SK-N-SH (cell line): Measurements from ENCODE around the gene ACOT12. TPM values are rescaled to one million over a fixed set of nuclear protein-coding genes. Genes with fewer than 3 reads are reported as not detected.

Experiments
- CTCF ChIA-PET: fragments of 300-600, 350-600 bp; formaldehyde crosslinking; extraction: SDS; loops from one replicate; lab custom pipeline; 2021; lab: Yijun Ruan, JAX
- POLR2A ChIA-PET: fragments of 350-600 bp; sonication (Branson Sonifier 250); formaldehyde crosslinking; extraction: SDS; loops from one replicate; lab custom pipeline; 2020; ENCODE audit warnings: antibody characterized with exemption, inconsistent platforms; lab: Yijun Ruan, JAX
- DNase-seq: peaks from one replicate; pipeline ENCODE4 v3.0.0; 2012
- H2AFZ ChIP-seq: fragments of 200-600 bp; sonication (generic); 2 replicates; pipeline ENCODE4 v1.8.1; 2016; ENCODE audit warnings: antibody characterized with exemption, mild to moderate bottlenecking, low read depth
- H3F3A ChIP-seq: fragments of 200-600 bp; sonication (generic); replicated peaks from 2 replicates; pipeline ENCODE3; 2016; ENCODE audit warnings: antibody characterized with exemption, mild to moderate bottlenecking; ENCODE audit not compliant: insufficient read depth
- H3K27ac ChIP-seq, 2 experiments: fragments of 200-500 bp in 1 of 2; fragments of 200-600 bp in 1 of 2; sonication (Bioruptor generic) in 1 of 2; sonication (generic), shearing (Covaris generic) in 1 of 2; 2 replicates each; pipeline versions ENCODE4 v1.5.1 to v1.6.1; 2014 to 2016; ENCODE audit warnings: low read depth in 2 of 2, inconsistent platforms in 1 of 2, low read length in 1 of 2, mild to moderate bottlenecking in 1 of 2, mixed read lengths in 1 of 2
- H3K27me3 ChIP-seq: fragments of 200-600 bp; sonication (generic), shearing (Covaris generic); 2 replicates; pipeline ENCODE4 v1.6.1; 2016; ENCODE audit warnings: mixed run types; ENCODE audit not compliant: insufficient read depth
- H3K36me3 ChIP-seq, 2 experiments: fragments of 200-500 bp in 1 of 2; fragments of 200-600 bp in 1 of 2; sonication (Bioruptor generic) in 1 of 2; sonication (generic) in 1 of 2; replicated peaks in 1 of 2; 2 replicates each; pipeline versions ENCODE3 to v1.5.1; 2014 to 2016; ENCODE audit warnings: low read length in 1 of 2, mild to moderate bottlenecking in 1 of 2; ENCODE audit not compliant: insufficient read depth in 2 of 2, control insufficient read depth in 1 of 2
- H3K4me1 ChIP-seq, 2 experiments: fragments of 200-500 bp in 1 of 2; fragments of 200-600 bp in 1 of 2; sonication (Bioruptor generic) in 1 of 2; sonication (generic), shearing (Covaris generic) in 1 of 2; 2 replicates each; pipeline versions ENCODE4 v1.5.1 to v1.6.1; 2014 to 2016; ENCODE audit warnings: low read depth in 1 of 2, low read length in 1 of 2, mixed run types in 1 of 2; ENCODE audit not compliant: insufficient read depth in 2 of 2, control insufficient read depth in 1 of 2
- H3K4me2 ChIP-seq: fragments of 200-600 bp; sonication (generic), shearing (Covaris generic); 2 replicates; pipeline ENCODE4 v1.6.1; 2017; ENCODE audit warnings: mixed run types
- H3K4me3 ChIP-seq, 2 experiments: fragments of 200-500 bp in 1 of 2; fragments of 200-600 bp in 1 of 2; sonication (Bioruptor generic) in 1 of 2; sonication (generic), shearing (Covaris generic) in 1 of 2; 2 replicates each; pipeline versions ENCODE4 v1.5.1 to v1.8.1; 2014 to 2016; ENCODE audit warnings: low read depth in 2 of 2, inconsistent platforms in 1 of 2, low read length in 1 of 2, mild to moderate bottlenecking in 1 of 2, mixed read lengths in 1 of 2, moderate library complexity in 1 of 2
- H3K79me2 ChIP-seq: fragments of 200-600 bp; sonication (generic); 2 replicates; pipeline ENCODE4 v1.8.1; 2017; ENCODE audit warnings: mild to moderate bottlenecking; ENCODE audit not compliant: insufficient read depth
- H3K9ac ChIP-seq: fragments of 200-600 bp; sonication (generic); 2 replicates; pipeline ENCODE4 v1.6.1; 2017; ENCODE audit warnings: mixed run types
- H3K9me2 ChIP-seq: fragments of 200-600 bp; sonication (generic); 2 replicates; pipeline ENCODE4 v1.6.1; 2017; ENCODE audit warnings: mixed run types
- H3K9me3 ChIP-seq: fragments of 200-600 bp; sonication (generic); 2 replicates; pipeline ENCODE4 v1.6.1; 2017; ENCODE audit warnings: mixed run types, mild to moderate bottlenecking, moderate library complexity
- H4K20me1 ChIP-seq: fragments of 200-600 bp; sonication (generic); 2 replicates; pipeline ENCODE4 v1.6.1; 2017; ENCODE audit warnings: mild to moderate bottlenecking, mixed run types; ENCODE audit not compliant: insufficient read depth
- FOXM1 ChIP-seq: IDR thresholded peaks from 2 replicates; pipeline ENCODE4 v1.4.0; 2012; ENCODE audit warnings: low read depth, mild to moderate bottlenecking
- RAD21 ChIP-seq: IDR thresholded peaks from 2 replicates; pipeline ENCODE4 v1.6.1; 2012; ENCODE audit warnings: mild to moderate bottlenecking, low read length
- RCOR1 ChIP-seq: fragments of 150-350 bp; IDR thresholded peaks from 2 replicates; pipeline ENCODE4 v1.6.1; 2017; ENCODE audit warnings: antibody characterized with exemption, low read length
- SMC3 ChIP-seq: IDR thresholded peaks from 2 replicates; pipeline ENCODE4 v1.6.1; 2012; ENCODE audit warnings: low read depth, low read length, improper control_type of control experiment
- WGBS: methylation state at CpG from one replicate; pipeline ENCODE4 v1.1.6; 2017; ENCODE audit warnings: low lambda C conversion rate; 5-methylcytosine and 5-hydroxymethylcytosine counted together
- polyA plus RNA-seq, 3 experiments: library from polyadenylated mRNA; depleted of rRNA; stranded (reverse); fragments of >200 nt; gene quantifications; 2 replicates each; pipeline ENCODE4 v1.2.3, GENCODE V29; 2012
- TF ChIP-seq, protein P1 (sequence below): IDR thresholded peaks from 2 replicates; pipeline ENCODE4 v1.4.0; 2012; ENCODE audit warnings: low read depth, borderline replicate concordance
- TF ChIP-seq, protein P2 (sequence below): IDR thresholded peaks from 2 replicates; pipeline ENCODE4 v1.6.1; 2012; ENCODE audit warnings: mild to moderate bottlenecking, low read depth, low read length, moderate library complexity

Gene ACOT12
- polyA plus RNA-seq, 1 of the 3 experiments (the other 2 are of a cell fraction): 0.07 TPM

DNA sequence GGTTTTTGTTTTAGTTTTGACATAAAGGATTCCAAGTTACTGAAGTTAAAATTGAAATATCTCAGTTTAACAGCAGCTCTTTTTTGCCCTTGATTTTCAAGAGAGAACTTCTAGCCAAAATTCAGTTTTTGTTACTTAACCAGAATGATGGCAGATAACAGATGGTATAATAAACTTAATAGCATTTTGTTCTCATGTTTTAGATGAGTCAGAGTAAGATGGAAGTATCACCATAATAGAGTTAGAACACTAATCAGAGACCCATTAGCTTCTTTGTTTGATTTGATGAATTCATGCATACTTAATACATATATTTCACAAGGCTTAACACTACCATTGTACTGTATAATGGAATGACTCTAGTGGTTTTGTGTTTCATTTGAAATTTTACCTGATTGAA lies 80.7 kb downstream of the ACOT12 start:
- no peak overlapping the region for H3K4me3 ChIP-seq
- H3K79me2 ChIP-seq: 0 out of 2 replicates have a peak, but pooled peaks cover 2% of the 10 kb centered on the region
- TF ChIP-seq RAD21 (no peak), RCOR1 (no peak)
- TF ChIP-seq, all 33 proteins: peak for 0
- Histone ChIP-seq H3K27ac (no peak overlapping the region), H3K9me3 (no peaks in the 10 kb centered on the region), H2AFZ (no peak overlapping the region), H3K4me2 (no peak overlapping the region), H3K9me2 (no peaks in the 10 kb centered on the region), H3K27me3 (no peaks in the 10 kb centered on the region), H4K20me1 (no peaks in the 10 kb centered on the region), H3K9ac (no peak overlapping the region), H3K4me1 (no peaks in the 10 kb centered on the region; a peak in 1 of 4 replicates), H3F3A (peaks cover 7% of the 10 kb centered on the region), H3K36me3 (peaks cover 41 to 55% of the 10 kb centered on the region in 2 experiments)
- POLR2A ChIA-PET: no interaction called here
- no peak for DNase-seq
- CTCF ChIA-PET: interaction anchor here (1.5 kb wide), 1 partner anchor 12 kb away, joined by 6 read pairs; the partner anchor contains the start of gene ZCCHC9

DNA sequence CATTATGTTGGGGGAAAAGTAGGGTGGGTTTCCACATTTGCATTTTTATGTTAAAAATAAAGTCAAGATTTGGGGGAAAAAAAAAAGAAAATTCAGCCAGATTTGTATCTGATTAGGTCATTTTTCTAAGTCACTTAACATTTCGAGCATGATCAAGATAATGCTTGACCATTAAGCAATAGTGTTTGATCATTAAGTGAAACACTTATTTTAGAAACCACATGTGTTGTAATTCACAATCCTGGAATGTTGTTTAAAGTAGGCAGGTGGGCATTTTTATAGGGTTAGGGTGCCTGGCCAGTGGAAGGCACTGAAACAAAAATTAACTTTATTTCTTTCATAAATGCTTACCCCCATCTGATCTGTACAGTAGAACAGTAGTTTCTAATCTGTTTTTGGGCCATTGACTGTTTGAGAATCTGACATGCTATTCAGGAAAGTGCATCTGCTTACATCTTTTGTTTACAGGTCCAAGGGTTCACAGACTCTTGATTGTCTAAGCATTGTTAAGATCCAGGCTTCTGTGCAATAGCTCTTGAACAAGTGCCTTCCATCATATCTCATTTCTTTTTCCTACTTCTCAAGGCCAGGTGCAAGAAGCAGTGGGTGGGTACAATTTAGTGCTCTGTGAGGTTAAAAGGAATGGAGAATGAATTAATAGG lies 83.4 kb downstream of the ACOT12 start:
- Histone ChIP-seq H3K36me3 (peaks cover 41 to 58% of the 10 kb centered on the region in 2 experiments), H3K27me3 (no peaks in the 10 kb centered on the region), H3K27ac (no peak overlapping the region; a peak in 1 of 4 replicates), H4K20me1 (no peaks in the 10 kb centered on the region), H3K9me3 (no peaks in the 10 kb centered on the region), H2AFZ (no peak overlapping the region), H3K79me2 (peaks cover 15% of the 10 kb centered on the region), H3K9ac (no peak overlapping the region), H3K4me3 (no peak overlapping the region), H3F3A (peaks cover 7% of the 10 kb centered on the region), H3K4me2 (no peak overlapping the region), H3K9me2 (no peaks in the 10 kb centered on the region), H3K4me1 (no peaks in the 10 kb centered on the region; a peak in 1 of 4 replicates)
- WGBS: 90% methylated on average over 1 of the region's 1 CpG
- CTCF ChIA-PET: interaction anchor here (1.2 kb wide), 1 partner anchor 949 kb away, joined by 3 read pairs; no protein-coding TSS in a partner anchor
- TF ChIP-seq, protein P1, sequence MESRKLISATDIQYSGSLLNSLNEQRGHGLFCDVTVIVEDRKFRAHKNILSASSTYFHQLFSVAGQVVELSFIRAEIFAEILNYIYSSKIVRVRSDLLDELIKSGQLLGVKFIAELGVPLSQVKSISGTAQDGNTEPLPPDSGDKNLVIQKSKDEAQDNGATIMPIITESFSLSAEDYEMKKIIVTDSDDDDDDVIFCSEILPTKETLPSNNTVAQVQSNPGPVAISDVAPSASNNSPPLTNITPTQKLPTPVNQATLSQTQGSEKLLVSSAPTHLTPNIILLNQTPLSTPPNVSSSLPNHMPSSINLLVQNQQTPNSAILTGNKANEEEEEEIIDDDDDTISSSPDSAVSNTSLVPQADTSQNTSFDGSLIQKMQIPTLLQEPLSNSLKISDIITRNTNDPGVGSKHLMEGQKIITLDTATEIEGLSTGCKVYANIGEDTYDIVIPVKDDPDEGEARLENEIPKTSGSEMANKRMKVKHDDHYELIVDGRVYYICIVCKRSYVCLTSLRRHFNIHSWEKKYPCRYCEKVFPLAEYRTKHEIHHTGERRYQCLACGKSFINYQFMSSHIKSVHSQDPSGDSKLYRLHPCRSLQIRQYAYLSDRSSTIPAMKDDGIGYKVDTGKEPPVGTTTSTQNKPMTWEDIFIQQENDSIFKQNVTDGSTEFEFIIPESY: no peak
- TF ChIP-seq, protein P2, sequence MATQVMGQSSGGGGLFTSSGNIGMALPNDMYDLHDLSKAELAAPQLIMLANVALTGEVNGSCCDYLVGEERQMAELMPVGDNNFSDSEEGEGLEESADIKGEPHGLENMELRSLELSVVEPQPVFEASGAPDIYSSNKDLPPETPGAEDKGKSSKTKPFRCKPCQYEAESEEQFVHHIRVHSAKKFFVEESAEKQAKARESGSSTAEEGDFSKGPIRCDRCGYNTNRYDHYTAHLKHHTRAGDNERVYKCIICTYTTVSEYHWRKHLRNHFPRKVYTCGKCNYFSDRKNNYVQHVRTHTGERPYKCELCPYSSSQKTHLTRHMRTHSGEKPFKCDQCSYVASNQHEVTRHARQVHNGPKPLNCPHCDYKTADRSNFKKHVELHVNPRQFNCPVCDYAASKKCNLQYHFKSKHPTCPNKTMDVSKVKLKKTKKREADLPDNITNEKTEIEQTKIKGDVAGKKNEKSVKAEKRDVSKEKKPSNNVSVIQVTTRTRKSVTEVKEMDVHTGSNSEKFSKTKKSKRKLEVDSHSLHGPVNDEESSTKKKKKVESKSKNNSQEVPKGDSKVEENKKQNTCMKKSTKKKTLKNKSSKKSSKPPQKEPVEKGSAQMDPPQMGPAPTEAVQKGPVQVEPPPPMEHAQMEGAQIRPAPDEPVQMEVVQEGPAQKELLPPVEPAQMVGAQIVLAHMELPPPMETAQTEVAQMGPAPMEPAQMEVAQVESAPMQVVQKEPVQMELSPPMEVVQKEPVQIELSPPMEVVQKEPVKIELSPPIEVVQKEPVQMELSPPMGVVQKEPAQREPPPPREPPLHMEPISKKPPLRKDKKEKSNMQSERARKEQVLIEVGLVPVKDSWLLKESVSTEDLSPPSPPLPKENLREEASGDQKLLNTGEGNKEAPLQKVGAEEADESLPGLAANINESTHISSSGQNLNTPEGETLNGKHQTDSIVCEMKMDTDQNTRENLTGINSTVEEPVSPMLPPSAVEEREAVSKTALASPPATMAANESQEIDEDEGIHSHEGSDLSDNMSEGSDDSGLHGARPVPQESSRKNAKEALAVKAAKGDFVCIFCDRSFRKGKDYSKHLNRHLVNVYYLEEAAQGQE: no peak
- TF ChIP-seq FOXM1 (no peak), SMC3 (no peak)
- no peak for DNase-seq
- POLR2A ChIA-PET: no interaction called here
